Measurements from ENCODE around the gene CFAP69.

DNA sequence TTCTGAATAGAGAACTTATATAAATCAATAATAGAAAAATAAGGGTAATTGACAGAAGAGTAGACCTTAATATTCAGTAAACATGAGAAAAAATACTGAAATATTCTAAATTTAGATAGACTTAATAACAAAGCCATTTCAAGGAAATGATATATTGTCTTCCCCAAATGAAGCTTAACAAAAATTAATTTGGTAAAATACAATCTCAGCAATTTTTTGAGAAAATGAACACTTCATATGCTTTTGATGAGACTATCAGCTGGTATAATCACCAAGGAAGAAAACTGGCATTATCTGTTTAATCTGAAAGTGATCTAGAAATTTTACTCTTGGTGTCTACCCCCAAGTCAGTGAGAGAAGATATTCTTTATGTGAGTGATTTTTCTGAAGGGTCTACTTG, 77.9 kb downstream of the CFAP69 start:
- TF ChIP-seq, protein P1, sequence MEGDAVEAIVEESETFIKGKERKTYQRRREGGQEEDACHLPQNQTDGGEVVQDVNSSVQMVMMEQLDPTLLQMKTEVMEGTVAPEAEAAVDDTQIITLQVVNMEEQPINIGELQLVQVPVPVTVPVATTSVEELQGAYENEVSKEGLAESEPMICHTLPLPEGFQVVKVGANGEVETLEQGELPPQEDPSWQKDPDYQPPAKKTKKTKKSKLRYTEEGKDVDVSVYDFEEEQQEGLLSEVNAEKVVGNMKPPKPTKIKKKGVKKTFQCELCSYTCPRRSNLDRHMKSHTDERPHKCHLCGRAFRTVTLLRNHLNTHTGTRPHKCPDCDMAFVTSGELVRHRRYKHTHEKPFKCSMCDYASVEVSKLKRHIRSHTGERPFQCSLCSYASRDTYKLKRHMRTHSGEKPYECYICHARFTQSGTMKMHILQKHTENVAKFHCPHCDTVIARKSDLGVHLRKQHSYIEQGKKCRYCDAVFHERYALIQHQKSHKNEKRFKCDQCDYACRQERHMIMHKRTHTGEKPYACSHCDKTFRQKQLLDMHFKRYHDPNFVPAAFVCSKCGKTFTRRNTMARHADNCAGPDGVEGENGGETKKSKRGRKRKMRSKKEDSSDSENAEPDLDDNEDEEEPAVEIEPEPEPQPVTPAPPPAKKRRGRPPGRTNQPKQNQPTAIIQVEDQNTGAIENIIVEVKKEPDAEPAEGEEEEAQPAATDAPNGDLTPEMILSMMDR (IDR thresholded peaks at IDR 0.05) = no peak
- no peak for TF ChIP-seq POLR2A (IDR thresholded peaks at IDR 0.05)
- no peak for TF ChIP-seq POLR2AphosphoS5 (IDR thresholded peaks at IDR 0.05)
- TF ChIP-seq EP300 (IDR thresholded peaks at IDR 0.05) = no peak
